Heart right ventricle (tissue), 16 donors: ENCODE results near the gene NGB. TPM values are rescaled to one million over a fixed set of nuclear protein-coding genes. Genes with fewer than 3 reads are reported as not detected.

Experiments
- ATAC-seq, 8 donors: fragments of 200-7000 bp; cut with Tn5 transposase; one replicate each; pipeline ENCODE4 v1.9.1; 2020; ENCODE audit warnings: mild to moderate bottlenecking in 8 of 8, moderate library complexity in 8 of 8, moderate number of reproducible peaks in 1 of 8
- DNase-seq, 2 donors: peaks; one replicate each; pipeline ENCODE4 v3.0.0-alpha.2; 2020
- H3K27ac ChIP-seq, 10 donors: fragments of 200-600 bp; sonication (generic) in 2 of 10; one replicate each; pipeline versions ENCODE4 v1.5.0 to v1.8.0; 2020 to 2022; ENCODE audit warnings: mild to moderate bottlenecking in 3 of 10
- H3K27me3 ChIP-seq, 7 donors: fragments of 200-600 bp; one replicate each; pipeline ENCODE4 v1.8.0; 2021 to 2022; ENCODE audit warnings: mild to moderate bottlenecking in 2 of 7
- H3K36me3 ChIP-seq, 9 donors: fragments of 200-600 bp; sonication (generic) in 1 of 9; one replicate each; pipeline versions ENCODE4 v1.5.0 to v1.8.0; 2020 to 2022; ENCODE audit warnings: mild to moderate bottlenecking in 2 of 9
- H3K4me1 ChIP-seq, 9 donors: fragments of 200-600 bp; sonication (generic) in 1 of 9; one replicate each; pipeline versions ENCODE4 v1.5.0 to v1.8.0; 2020 to 2022; ENCODE audit warnings: mild to moderate bottlenecking in 4 of 9
- H3K4me3 ChIP-seq, 10 donors: fragments of 200-600 bp; sonication (generic) in 2 of 10; one replicate each; pipeline versions ENCODE4 v1.5.0 to v1.8.0; 2020 to 2022; ENCODE audit warnings: mild to moderate bottlenecking in 7 of 10, moderate library complexity in 2 of 10
- H3K9me3 ChIP-seq, 11 donors: fragments of 200-600 bp in 10 of 11; sonication (generic) in 2 of 11; one replicate each; pipeline versions ENCODE4 v1.5.0 to v1.8.0; 2013 to 2022; ENCODE audit warnings: mild to moderate bottlenecking in 2 of 11, control low read depth in 1 of 11, moderate library complexity in 1 of 11
- WGBS, 2 donors: extraction: QIAGEN DNeasy Blood & Tissue Kit; methylation state at CpG; one replicate each; pipeline ENCODE4 v1.1.7; 2013; ENCODE audit warnings: inconsistent platforms in 1 of 2; 5-methylcytosine and 5-hydroxymethylcytosine counted together
- intact Hi-C, 10 donors: fragments of 100-400 bp; cut with DNase I; formaldehyde crosslinking; loops; one replicate each; pipeline versions ENCODE4 v1.11.1 to v1.14.2; 2022
- polyA plus RNA-seq, 2 donors: library from polyadenylated mRNA; stranded (reverse); fragments of 200-250 nt; gene quantifications; one replicate each; pipeline ENCODE4 v1.2.3, GENCODE V29; 2013
- total RNA-seq, 10 donors: library from RNA; stranded (reverse); fragmentation: NEBNext Ultra II Directional in 3 of 10; extraction: Animal tissue kit (Norgen Biotek cat#: 25700) in 3 of 10; gene quantifications; one replicate each; pipeline versions ENCODE4 v1.2.1 to v1.2.4, GENCODE V29; 2021 to 2023
- TF ChIP-seq, protein P1 (sequence below), 9 donors: fragments of 200-600 bp; sonication (generic) in 2 of 9; IDR thresholded peaks; one replicate each; pipeline versions ENCODE4 v1.5.0 to v1.8.0; 2021 to 2022; ENCODE audit warnings: antibody characterized with exemption in 9 of 9, mild to moderate bottlenecking in 5 of 9, moderate library complexity in 1 of 9
- donor health status: Arrhythmogenic right ventricular cardiomyopathy.
- donor health status: ischemic (EF 13 %, LVEDD 7.1; RV severe dilation, severe dysfunction).
- donor health status: healthy with polysubstance abuse.
- donor health status: DM: no; HTN: yes; CAD: no.
- donor health status: DM: no; HTN: no; CAD: no.
- donor health status: ischemic (EF 25% LVEDD 6.9; RV normal size, moderate dysfunction).
- donor health status: ischemic (EF 25% LVEDD 5.7; RV mildly dilated, moderate dysfunction).
- donor health status: healthy.
- donor health status: DM: yes; HTN: yes; CAD: no.
- donor health status: Ischemic cardiomyopathy.
- donor health status: ischemic (EF 35%, LVEDD 5.7; RV mildly dilated, moderate dysfunction).
- donor health status: nonischemic (EF 11% LVEDD 7.7; RV severe dilation, severe dysfunction).
- donor health status: DM: yes; HTN: yes; CAD: no.
- donor health status: PGD.
- donor health status: ischemic (EF 29% LVEDD 5.4; RV normal size, mild dysfunction).
- donor health status: nonischemic (EF 23%, LVEDD 6.1; RV moderate dilation, normal function).

The NGB gene
- total and polyA plus RNA-seq, 12 donors: not detected

DNA sequence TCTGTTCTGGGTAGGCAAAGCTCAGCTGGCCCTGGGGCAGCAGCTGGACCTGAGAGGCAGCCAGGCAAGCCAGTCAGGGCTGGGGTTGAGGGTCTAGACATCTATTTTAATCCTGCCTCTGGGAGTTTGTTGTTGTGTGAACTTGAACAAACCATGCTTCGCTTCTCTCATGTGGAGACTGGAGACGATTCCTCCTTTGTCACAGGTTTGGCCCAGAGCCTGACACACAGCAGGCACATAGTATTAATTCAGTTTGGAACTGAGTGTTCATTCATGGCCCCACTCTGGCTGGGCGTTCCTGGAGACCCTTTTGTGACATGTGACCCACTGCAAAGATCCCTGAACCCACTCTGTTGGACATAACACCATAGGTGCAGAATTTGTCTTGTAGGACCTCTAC, 39.3 kb downstream of the NGB start:
- WGBS, 2 donors: 63 to 65% methylated on average over 3 of the region's 3 CpGs
- TF ChIP-seq, protein P1, sequence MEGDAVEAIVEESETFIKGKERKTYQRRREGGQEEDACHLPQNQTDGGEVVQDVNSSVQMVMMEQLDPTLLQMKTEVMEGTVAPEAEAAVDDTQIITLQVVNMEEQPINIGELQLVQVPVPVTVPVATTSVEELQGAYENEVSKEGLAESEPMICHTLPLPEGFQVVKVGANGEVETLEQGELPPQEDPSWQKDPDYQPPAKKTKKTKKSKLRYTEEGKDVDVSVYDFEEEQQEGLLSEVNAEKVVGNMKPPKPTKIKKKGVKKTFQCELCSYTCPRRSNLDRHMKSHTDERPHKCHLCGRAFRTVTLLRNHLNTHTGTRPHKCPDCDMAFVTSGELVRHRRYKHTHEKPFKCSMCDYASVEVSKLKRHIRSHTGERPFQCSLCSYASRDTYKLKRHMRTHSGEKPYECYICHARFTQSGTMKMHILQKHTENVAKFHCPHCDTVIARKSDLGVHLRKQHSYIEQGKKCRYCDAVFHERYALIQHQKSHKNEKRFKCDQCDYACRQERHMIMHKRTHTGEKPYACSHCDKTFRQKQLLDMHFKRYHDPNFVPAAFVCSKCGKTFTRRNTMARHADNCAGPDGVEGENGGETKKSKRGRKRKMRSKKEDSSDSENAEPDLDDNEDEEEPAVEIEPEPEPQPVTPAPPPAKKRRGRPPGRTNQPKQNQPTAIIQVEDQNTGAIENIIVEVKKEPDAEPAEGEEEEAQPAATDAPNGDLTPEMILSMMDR (IDR thresholded peaks at IDR 0.05): no peak
- DNase-seq: no peak
- H3K4me1 ChIP-seq: no peaks in the 10 kb centered on the region
- H3K36me3 ChIP-seq: no peaks in the 10 kb centered on the region
- peaks cover 0 to 11% (median 0%) of the 10 kb centered on the region in 11 donors for H3K9me3 ChIP-seq
- ATAC-seq: no peak
- peaks cover 0 to 5% (median 0%) of the 10 kb centered on the region in 7 donors for H3K27me3 ChIP-seq
- H3K27ac ChIP-seq: no peak overlapping the region
- intact Hi-C loops: no loop called here
- H3K4me3 ChIP-seq: no peak overlapping the region

DNA sequence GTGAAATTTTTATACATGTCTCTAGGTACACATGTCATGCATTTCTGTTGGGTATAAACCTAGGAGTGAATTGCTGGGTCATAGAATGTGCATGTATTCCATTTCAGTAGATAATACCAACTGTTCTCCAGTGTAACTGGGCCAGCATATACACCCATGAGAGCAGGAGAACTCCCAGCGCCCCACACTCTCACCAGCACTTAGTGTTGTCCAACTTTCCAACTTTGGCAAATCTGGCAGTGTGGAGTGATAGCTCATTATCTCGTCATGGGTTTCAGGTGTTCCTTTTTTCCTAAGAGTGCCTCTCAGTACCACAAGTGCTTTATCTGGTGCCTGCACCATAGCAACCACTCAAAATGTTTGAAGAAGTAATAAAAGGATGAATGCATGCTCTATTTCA, 40.1 kb downstream of the NGB start:
- H3K36me3 ChIP-seq: no peaks in the 10 kb centered on the region
- no peak overlapping the region for H3K4me3 ChIP-seq
- ATAC-seq (no peak), DNase-seq (no peak)
- TF ChIP-seq, protein P1 (IDR thresholded peaks at IDR 0.05): no peak
- no peak overlapping the region for H3K27ac ChIP-seq
- 74 to 84% methylated on average over 2 of the region's 2 CpGs for WGBS, 2 donors
- intact Hi-C loops: no loop called here
- H3K9me3 ChIP-seq: peaks cover 0 to 11% (median 0%) of the 10 kb centered on the region in 11 donors
- H3K27me3 ChIP-seq: peaks cover 0 to 5% (median 0%) of the 10 kb centered on the region in 7 donors
- no peaks in the 10 kb centered on the region for H3K4me1 ChIP-seq

DNA sequence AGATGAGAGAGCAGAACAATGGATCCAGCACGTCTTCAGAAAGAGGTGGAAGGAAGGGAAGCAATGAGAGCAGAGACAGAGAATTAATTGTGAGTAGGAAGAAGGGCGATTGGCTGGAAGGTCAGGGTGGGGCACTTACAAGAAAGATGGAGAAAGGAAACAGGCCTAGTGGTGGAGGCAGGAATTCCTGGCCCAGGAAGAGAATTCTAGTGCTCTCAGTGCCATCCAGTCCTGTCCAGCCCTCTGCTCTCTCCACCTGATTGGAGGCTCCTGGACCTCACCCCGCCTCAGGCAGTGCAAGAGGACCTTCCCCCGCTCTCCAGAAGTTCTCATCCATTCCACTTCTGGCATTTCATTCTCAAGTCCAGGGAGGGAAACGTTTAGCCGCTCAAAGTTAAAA, 43.0 kb downstream of the NGB start:
- no peak overlapping the region for H3K4me3 ChIP-seq
- intact Hi-C loops: no loop called here
- no peak overlapping the region for H3K27ac ChIP-seq
- no peaks in the 10 kb centered on the region for H3K36me3 ChIP-seq
- peaks cover 0 to 5% (median 0%) of the 10 kb centered on the region in 7 donors for H3K27me3 ChIP-seq
- ATAC-seq: no peak
- H3K4me1 ChIP-seq: no peaks in the 10 kb centered on the region
- peaks cover 0 to 11% (median 0%) of the 10 kb centered on the region in 11 donors for H3K9me3 ChIP-seq
- 67 to 69% methylated on average over 6 of the region's 6 CpGs for WGBS, 2 donors
- DNase-seq: no peak
- TF ChIP-seq, protein P1 (IDR thresholded peaks at IDR 0.05): no peak

DNA sequence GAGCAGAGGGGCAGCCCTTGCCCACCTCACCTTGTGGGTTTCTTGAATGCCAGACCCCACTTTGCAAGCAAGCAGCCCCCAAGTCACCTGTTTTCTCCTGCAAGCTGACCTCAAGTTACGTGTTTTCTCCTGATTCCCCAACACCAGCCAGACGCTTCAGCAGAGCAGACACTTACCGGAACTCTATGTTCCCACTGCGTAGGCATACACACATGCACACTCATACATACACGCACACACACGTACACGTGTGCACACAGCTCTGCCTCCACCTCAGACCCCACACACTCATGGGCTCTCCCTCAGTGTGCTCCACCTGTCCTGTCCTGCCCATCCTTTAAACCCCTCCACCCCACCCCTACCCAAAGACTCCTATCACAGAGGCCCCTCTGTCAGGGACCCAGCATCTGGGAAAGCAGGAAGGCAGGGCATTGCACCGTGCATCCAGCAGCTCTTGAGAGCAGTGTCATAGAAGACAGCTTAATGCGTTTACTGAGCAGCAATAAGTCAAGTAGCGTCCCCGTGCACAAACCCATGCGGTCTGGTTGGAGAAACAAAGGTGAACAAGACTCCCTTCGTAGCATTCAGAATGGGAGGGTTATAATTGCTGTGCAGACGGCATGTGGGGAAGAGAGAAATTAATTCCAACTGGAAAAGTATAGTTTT, 45.0 kb downstream of the NGB start:
- Histone ChIP-seq H3K9me3 (peaks cover 0 to 7% (median 0%) of the 10 kb centered on the region in 11 donors), H3K27me3 (peaks cover 0 to 16% (median 0%) of the 10 kb centered on the region in 7 donors), H3K36me3 (no peaks in the 10 kb centered on the region), H3K4me1 (no peaks in the 10 kb centered on the region), H3K27ac (no peak overlapping the region), H3K4me3 (no peak overlapping the region)
- intact Hi-C loops: no loop called here
- 81 to 83% methylated on average over 14 of the region's 14 CpGs for WGBS, 2 donors
- ATAC-seq: no peak
- DNase-seq: no peak
- TF ChIP-seq, protein P1 (IDR thresholded peaks at IDR 0.05): no peak
